ENCODE data around the gene CPSF4L. TPM values are rescaled to one million over a fixed set of nuclear protein-coding genes. Genes with fewer than 3 reads are reported as not detected.

CPSF4L gene
- total and polyA plus RNA-seq, 11 donors, result not detected

DNA sequence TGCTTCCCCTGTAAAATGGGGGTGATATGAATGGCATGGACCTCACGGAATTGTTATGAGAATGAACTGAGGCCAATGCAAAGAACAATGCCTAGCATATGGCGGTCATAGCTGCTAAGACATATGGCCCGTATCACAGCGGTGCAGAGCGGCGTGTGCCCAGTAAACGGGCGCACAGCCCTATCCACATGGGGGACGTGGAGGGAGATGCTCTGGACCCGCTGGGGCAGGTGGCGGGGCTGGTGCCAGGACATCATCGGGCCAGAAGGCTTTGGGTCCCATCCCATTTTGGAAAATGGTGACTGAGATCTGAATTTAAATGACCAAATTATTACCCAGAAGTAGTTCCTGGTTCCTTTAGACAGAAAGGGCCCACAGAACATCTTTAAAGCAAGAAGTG is 18.5 kb upstream of the CPSF4L start:
- Histone ChIP-seq H3K4me3 (no peak overlapping the region), H3K36me3 (peaks cover 0 to 24% (median 15%) of the 10 kb centered on the region in 9 donors), H3K27me3 (no peaks in the 10 kb centered on the region), H3K4me1 (peaks cover 4 to 54% (median 35%) of the 10 kb centered on the region in 12 donors), H3K9me3 (no peaks in the 10 kb centered on the region), H3K27ac (peak overlapping the region in 1 of 12 donors; percentile 79)
- ATAC-seq (no peak), DNase-seq (no peak)
- no peak for TF ChIP-seq POLR2A (IDR thresholded peaks at IDR 0.05)
- TF ChIP-seq, protein P1, sequence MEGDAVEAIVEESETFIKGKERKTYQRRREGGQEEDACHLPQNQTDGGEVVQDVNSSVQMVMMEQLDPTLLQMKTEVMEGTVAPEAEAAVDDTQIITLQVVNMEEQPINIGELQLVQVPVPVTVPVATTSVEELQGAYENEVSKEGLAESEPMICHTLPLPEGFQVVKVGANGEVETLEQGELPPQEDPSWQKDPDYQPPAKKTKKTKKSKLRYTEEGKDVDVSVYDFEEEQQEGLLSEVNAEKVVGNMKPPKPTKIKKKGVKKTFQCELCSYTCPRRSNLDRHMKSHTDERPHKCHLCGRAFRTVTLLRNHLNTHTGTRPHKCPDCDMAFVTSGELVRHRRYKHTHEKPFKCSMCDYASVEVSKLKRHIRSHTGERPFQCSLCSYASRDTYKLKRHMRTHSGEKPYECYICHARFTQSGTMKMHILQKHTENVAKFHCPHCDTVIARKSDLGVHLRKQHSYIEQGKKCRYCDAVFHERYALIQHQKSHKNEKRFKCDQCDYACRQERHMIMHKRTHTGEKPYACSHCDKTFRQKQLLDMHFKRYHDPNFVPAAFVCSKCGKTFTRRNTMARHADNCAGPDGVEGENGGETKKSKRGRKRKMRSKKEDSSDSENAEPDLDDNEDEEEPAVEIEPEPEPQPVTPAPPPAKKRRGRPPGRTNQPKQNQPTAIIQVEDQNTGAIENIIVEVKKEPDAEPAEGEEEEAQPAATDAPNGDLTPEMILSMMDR (IDR thresholded peaks at IDR 0.05), result no peak
- 97 to 99% (median 98%) methylated on average over 11 to 12 of the region's 12 CpGs for WGBS, 4 donors
- intact Hi-C loops (cut with DNase I), result no loop called here

- Histone ChIP-seq H3K9me3 (no peaks in the 10 kb centered on the region), H3K27me3 (no peaks in the 10 kb centered on the region), H3K27ac (peak overlapping the region in 3 of 12 donors; percentile 63 to 79 (median 65)), H3K36me3 (peaks cover 0 to 19% (median 10%) of the 10 kb centered on the region in 9 donors), H3K4me3 (no peak overlapping the region), H3K4me1 (peaks cover 4 to 49% (median 30%) of the 10 kb centered on the region in 12 donors)
- 85 to 93% (median 89%) methylated on average over 6 to 7 of the region's 7 CpGs for WGBS, 4 donors
- ATAC-seq (peak in 2 of 4 donors; percentile 5 to 6), DNase-seq (no peak)
- no peak for TF ChIP-seq POLR2A (IDR thresholded peaks at IDR 0.05)
- TF ChIP-seq, protein P1 (IDR thresholded peaks at IDR 0.05), result no peak
- intact Hi-C loops (cut with DNase I), result loop anchor here in 6 of 10 donors (5.0 kb wide), 1 partner anchor 33 kb away; the partner anchor contains the start of gene CDC42EP4 (in 6 of the 6)
Measured at GRCh38 chr17:73279704-73280103, 18.0 kb upstream of the CPSF4L start.

DNA sequence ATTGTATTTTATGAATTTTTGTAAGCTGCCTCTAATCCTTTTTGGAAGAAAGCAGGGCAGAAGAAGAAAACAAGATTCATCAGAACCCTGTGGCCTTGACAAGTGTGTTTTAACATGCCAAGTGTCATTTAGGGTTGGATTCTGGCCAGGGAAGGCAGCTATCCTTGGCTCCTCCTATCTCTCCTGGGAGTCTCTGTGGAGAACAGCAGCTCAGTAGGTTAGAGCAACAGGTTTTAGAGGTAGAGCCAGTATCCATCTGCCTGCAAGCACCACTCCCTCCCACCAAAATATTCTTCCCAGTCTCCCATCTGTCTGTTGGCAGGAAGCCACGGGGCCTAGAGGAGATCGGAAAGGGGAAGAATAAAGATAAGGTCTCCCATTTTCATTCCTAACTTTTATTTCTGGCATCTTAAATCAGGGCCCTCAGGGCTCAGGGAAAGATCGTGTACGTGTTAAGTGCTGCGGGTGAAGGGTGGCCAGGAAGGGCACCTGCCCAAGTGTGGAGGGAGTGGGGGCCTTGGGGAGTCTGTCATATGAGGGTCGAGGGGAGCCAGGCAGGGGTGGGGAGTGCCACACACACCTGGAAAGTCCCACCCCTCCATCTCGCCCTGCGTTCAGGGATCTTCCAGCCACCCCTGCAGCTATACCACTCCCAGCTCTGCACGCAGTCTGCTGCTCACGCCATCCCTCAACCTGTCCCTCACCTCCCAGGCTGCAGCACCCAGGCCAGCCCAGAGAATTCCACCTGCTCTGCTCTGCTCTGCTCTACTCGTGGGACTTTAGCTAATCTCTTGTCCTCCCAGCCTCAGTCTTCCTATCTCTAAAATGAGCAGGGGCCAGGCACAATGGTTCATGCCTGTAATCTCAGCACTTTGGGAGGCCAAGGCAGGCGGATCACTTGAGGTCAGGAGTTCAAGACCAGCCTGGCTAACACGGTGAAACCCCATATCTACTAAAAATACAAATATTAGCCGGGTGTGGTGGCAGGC is 17.1 kb upstream of the CPSF4L start:
- intact Hi-C loops (cut with DNase I), result loop anchor here in 6 of 10 donors (5.0 kb wide), 1 partner anchor 34 kb away; the partner anchor contains the start of gene CDC42EP4 (in 6 of the 6)
- peaks cover 0 to 9% (median under 1%) of the 10 kb centered on the region in 9 donors for H3K36me3 ChIP-seq
- peaks cover 4 to 40% (median 28%) of the 10 kb centered on the region in 12 donors for H3K4me1 ChIP-seq
- 32 to 48% (median 37%) methylated on average over 14 of the region's 14 CpGs for WGBS, 4 donors
- H3K27me3 ChIP-seq, result no peaks in the 10 kb centered on the region
- peak in 2 of 5 donors; percentile 42 to 63 for DNase-seq
- H3K4me3 ChIP-seq, result no peak overlapping the region
- peak; percentile 55 to 68 (median 64) for ATAC-seq
- TF ChIP-seq, protein P1 (IDR thresholded peaks at IDR 0.05), result no peak
- no peak for TF ChIP-seq POLR2A (IDR thresholded peaks at IDR 0.05)
- peak overlapping the region; percentile 46 to 86 (median 72) for H3K27ac ChIP-seq
- H3K9me3 ChIP-seq, result no peaks in the 10 kb centered on the region

DNA sequence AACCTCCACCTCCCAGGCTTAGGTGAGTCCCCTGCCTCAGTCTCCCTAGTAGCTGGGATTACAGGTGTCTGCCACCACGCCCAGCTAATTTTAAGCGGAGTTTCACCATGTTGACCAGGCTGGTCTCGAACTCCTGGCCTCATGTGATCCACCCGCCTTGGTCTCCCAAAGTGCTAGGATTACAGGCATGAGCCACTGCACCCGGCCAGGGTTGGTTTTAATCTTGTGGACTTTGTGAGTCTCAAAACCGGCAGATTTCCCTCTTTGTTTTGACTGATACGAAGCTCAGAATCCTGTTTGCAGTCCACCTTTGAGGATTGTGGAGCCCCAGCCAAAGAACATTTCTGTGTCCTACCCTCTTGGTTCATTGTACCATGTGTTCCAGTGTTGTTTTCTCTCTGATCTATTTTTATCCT is 16.4 kb upstream of the CPSF4L start:
- ATAC-seq (peak; percentile 53 to 76 (median 68)), DNase-seq (no peak)
- peaks cover 4 to 33% (median 25%) of the 10 kb centered on the region in 12 donors for H3K4me1 ChIP-seq
- TF ChIP-seq, protein P1 (IDR thresholded peaks at IDR 0.05), result no peak
- TF ChIP-seq POLR2A (IDR thresholded peaks at IDR 0.05), result no peak
- no peaks in the 10 kb centered on the region for H3K9me3 ChIP-seq
- H3K36me3 ChIP-seq, result peaks cover 0 to 7% (median 0%) of the 10 kb centered on the region in 9 donors
- 49 to 56% (median 52%) methylated on average over 7 of the region's 7 CpGs for WGBS, 4 donors
- no peaks in the 10 kb centered on the region for H3K27me3 ChIP-seq
- no peak overlapping the region for H3K4me3 ChIP-seq
- intact Hi-C loops (cut with DNase I), result loop anchor here in 6 of 10 donors (5.0 kb wide), 1 partner anchor 34 kb away; the partner anchor contains the start of gene CDC42EP4 (in 6 of the 6)
- H3K27ac ChIP-seq, result peak overlapping the region; percentile 46 to 86 (median 72)

All from heart left ventricle (tissue), 16 donors.